GM08714 (cell line): ENCODE measurements around the gene LGALS12.
"Not testable (repeated sequence)": the region's sequence is repeated elsewhere in the genome, so short reads cannot be mapped to it uniquely, and the experiment has no call there.

Experiments used
- H3K4me3 ChIP-seq: fragments of 200-500 bp; sonication (Bioruptor generic); 2 replicates; pipeline ENCODE4 v1.5.1; 2014; ENCODE audit warnings: mild to moderate bottlenecking, low read length, inconsistent platforms
- ZNF274 ChIP-seq: IDR thresholded peaks from 2 replicates; pipeline ENCODE4 v1.6.1; 2012; ENCODE audit warnings: mild to moderate bottlenecking, low read depth, low read length

The LGALS12 gene

DNA sequence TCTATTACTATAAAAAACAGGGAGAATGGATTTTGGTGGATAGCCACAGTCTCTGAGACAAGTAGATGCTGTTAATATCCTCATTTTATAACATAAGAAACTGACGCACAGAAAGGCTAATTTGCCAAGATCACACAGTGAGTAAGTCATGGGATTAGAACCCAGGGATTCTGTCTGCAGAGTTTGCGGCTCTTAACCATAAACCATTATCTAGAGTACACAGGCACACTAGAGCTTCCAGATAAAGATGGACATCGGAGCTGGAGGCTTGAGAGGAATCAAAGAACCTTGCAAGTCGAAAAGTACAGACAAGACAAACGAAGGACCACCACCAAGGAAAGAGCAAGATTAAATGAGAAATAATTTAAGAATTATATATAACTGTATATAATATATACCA is 11.3 kb downstream of the LGALS12 start:
- H3K4me3 ChIP-seq = no peak overlapping the region
- TF ChIP-seq ZNF274 = no peak

DNA sequence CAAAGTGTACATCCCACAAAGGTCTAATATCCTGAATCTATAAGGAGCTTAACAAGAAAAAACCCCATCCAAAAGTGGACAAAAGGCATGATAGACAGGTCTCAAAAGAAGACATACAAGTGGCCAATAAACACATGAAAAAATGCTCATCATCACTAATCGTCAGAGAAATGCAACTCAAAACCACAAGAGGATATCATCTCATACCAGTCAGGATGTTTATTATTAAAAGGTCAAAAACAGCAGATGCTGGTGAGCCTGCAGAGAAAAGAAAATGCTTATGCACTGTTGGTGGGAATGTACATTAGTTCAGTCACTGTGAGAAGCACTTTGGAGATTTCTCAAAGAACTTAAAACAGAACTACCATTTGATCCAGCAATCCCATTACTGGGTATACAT is 12.7 kb downstream of the LGALS12 start:
- no peak for TF ChIP-seq ZNF274
- H3K4me3 ChIP-seq = no peak overlapping the region

DNA sequence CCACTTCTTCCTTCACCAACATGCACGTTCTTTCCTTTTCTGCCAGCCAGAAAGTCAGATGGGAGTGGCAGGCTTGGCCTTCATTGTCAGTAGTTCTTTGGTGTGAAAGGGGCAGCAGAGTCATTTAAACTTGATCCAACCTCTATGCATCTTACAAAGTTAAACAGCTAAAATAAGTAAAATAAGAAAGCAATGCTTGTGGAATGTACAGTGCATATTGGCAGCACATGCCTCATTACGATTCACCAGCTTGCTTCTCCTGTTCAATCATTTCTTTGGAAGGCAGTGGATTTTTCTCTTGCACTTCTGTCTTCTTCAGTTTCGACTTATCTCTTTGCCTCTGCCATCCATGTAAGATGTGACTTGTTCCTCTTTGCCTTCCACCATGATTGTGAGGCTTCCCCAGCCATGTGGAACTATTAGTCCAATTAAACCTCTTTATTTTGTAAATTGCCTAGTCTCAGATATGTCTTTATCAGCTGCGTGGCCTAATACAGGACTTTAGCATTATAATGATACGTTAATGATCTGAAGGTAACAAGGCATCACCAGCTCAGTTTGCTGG is 14.8 kb downstream of the LGALS12 start:
- no peak for TF ChIP-seq ZNF274
- no peak overlapping the region for H3K4me3 ChIP-seq

DNA sequence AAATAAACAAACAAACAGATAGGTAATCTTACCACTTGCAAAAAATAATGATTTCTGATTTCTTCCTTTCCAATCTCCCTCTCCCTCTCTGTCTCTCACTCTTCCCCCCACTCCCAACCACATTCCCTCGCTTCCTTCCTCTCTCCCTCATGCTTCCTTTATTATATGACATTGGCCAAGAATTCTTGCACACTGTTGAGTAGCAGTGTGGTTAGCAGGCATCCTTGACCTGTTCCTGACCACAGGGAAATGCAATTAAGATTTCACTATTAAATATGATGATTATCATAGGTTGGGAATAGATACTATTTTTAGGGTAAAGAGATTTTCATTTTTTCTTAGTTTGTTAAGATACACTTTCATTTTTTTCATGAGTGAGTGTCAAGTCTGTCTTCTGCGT is 16.0 kb downstream of the LGALS12 start:
- no peak overlapping the region for H3K4me3 ChIP-seq
- no peak for TF ChIP-seq ZNF274

DNA sequence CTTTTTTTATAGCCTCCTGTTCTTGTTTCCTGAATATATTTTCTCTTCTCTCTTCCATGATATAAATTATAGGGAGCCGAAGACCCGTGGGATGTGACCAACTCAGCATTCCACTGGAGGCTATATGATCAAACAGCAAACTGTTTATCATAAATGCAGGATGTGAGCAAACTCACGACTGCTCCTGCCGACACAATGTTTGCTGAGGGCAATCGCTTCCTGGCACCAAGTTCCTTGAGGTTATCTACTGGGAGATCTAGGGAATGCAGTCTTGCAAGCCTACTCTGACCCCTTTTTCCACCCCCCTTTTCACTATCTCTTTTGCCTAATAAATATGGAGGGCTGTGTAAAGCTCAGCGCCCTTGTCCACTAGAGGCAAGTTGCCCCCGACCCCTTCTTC is 17.3 kb downstream of the LGALS12 start:
- TF ChIP-seq ZNF274 = no peak

DNA sequence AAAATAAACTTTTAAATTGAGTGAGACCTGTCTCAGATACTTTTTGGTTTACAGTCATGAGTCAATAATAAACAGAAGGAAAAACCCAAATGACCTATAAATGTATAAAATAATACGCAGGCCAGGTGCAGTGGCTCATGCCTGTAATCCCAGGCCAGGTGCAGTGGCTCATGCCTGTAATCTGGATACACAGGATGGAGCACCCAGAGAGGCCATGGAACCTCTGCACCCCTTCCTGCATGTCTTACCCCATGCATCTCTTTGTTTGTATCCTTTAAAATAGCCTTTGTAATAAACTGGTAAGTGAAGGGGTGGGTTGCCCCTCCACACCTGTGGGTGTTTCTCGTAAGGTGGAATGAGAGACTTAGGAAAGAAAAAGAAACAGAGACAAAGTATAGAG is 21.8 kb downstream of the LGALS12 start:
- no peak for TF ChIP-seq ZNF274
- H3K4me3 ChIP-seq = no peak overlapping the region

More for the DNA sequence above, 17.3 kb downstream of the LGALS12 start:
- no peak overlapping the region for H3K4me3 ChIP-seq

DNA sequence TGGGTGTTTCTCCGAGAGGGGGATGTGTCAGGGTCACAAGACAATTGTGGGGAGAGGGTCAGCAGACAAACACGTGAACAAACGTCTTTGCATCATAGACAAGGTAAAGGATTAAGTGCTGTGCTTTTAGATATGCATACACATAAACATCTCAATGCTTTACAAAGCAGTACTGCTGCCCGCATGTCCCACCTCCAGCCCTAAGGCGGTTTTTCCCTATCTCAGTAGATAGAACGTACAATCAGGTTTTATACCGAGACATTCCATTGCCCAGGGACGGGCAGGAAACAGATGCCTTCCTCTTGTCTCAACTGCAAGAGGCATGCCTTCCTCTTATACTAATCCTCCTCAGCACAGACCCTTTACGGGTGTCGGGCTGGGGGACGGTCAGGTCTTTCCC is 22.3 kb downstream of the LGALS12 start:
- not testable (repeated sequence) for H3K4me3 ChIP-seq

DNA sequence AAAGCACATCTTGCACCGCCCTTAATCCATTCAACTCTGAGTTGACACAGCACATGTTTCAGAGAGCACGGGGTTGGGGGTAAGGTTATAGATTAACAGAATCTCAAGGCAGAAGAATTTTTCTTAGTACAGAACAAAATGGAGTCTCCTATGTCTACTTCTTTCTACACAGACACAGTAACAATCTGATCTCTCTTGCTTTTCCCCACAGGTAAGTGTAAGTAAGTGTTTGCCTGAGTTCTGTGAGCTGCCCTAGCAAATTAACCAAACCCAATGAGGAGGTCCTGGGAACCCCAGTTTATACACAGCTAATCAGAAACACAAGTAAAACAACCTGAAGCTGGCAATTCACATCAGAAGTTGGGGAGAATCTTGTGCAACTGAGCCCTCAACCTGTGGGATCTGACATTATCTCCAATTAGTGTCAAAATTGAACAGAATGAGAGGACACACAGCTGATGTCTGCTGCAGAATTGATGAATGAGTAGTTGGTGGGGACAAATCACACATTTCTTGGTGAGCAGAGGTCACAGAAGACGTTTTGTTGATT is 22.9 kb downstream of the LGALS12 start:
- H3K4me3 ChIP-seq = not testable (repeated sequence)

DNA sequence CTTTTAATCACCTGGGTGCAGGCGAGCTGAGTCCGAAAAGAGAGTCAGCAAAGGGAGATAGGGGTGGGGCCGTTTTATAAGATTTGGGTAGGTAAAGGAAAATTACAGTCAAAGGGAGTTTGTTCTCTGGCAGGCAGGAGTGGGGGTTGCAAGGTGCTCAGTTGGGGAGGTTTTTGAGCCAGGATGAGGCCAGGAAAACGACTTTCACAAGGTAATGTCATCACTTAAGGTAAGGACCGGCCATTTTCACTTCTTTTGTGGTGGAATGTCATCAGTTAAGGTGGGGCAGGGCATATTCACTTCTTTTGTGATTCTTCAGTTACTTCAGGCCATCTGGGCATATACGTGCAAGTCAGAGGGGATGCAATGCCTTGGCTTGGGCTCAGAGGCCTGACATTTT is 23.5 kb downstream of the LGALS12 start:
- H3K4me3 ChIP-seq = not testable (repeated sequence)

DNA sequence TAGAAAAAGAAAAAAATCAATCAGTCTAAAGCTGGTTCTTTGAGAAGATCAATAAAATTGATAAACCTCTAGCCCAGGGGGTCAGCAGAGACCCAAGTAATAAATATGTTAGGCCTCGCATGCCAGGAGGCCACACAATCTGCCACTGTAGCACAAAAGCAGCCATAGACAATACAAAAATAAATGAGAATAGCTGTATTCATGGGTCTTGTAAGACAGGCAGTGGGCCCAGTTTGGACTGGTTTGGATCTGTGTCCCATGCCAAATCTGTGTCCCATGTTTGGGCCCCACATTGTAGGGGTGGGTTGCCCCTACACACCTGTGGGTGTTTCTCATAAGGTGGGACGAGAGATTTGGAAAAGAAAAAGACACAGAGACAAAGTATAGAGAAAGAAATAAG is 24.1 kb downstream of the LGALS12 start:
- TF ChIP-seq ZNF274 = no peak
- H3K4me3 ChIP-seq = no peak overlapping the region

DNA sequence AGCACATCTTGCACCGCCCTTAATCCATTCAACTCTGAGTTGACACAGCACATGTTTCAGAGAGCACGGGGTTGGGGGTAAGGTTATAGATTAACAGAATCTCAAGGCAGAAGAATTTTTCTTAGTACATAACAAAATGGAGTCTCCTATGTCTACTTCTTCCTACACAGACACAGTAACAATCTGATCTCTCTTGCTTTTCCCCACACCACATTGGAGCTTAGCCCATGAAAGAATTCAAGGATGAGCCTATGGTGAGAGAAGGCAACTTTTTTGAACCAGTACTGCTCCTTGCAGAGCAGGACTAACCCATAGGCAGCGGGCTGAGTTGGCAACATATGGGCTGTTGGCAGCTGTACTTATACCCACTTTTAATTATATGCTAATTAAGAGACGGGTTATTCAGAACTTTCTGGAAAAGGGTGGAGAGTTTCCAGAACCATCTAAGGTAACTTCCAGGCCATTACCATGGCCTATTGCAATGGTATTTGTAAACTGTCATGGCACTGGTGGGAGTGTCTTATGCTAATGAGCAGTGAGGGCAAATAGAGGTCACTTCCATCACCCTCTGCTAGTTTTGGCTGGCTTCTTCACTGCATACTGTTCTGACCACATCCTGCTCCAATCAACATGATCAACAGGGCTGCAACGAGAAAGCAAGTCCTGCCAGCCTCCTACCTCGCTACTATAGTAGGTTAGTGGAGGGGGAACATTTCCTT is 25.3 kb downstream of the LGALS12 start:
- H3K4me3 ChIP-seq = not testable (repeated sequence)

DNA sequence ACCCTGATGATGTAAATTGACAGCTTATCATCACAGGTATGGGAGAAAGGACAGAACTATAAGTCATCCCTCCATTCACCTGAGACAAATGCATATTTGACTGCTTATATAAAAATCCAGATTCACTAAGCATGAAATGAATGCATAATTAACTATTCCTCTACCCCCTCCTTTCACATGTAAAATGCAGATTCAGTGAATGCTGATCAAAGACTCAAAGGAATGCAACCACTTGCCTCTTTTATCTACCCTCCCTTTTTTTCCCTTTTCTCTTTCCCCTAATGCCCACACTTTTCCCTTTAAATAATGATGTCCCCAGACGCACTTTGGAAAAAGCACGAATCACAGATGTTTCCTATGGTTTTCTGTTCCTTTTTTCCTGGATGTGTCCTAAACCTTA is 26.2 kb downstream of the LGALS12 start:
- no peak for TF ChIP-seq ZNF274
- H3K4me3 ChIP-seq = no peak overlapping the region

DNA sequence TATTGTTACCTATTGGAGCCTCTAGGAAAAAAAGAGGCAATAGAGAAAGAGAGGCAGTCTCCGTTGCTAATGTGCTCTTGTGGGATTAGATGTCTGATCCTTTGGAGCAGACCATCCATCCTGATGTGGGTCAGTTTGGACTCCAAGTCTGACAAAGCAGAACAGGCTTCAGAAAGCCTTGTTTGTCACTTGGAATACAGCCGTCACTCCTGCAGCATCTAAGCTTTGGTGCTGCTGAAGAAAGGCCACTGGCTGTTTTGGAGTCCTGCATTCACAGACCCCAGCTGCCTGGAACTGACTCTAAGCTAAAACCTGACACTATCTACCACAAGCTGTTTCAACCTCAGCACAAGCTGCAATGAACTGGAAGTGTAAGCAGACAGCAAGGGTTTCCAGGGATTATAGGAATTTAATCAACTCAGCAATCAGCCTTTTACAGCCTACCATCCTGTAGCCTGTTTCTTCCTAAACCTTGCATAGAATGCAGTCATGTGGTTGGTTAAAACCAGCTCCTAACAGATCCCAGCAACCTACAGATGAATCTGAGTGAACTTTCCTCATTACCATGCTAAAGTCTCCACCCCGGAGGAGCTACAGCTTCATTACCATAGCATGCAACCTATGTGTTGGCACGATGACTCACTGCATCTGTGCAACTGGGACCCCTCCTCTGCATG is 27.1 kb downstream of the LGALS12 start:
- no peak overlapping the region for H3K4me3 ChIP-seq
- TF ChIP-seq ZNF274 = no peak

DNA sequence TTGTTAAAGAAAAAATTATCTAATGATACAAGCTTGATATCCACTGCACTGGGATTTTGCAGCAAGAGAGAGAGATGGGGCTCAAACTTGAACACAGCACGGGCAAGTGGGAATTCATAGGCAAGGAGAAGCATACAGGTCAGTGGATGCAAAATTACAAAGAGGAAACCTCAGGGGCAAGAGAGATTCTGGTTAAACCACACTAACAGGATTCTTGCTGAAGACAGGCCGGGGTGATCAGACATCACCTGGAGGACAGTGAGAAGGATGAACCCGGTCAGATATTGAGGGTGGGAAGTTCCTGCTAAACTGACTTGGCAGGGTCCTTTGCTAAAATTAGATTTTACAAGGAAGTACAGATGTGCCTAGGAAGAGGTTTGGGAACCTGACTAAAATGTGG is 28.2 kb downstream of the LGALS12 start:
- no peak overlapping the region for H3K4me3 ChIP-seq
- TF ChIP-seq ZNF274 = no peak

DNA sequence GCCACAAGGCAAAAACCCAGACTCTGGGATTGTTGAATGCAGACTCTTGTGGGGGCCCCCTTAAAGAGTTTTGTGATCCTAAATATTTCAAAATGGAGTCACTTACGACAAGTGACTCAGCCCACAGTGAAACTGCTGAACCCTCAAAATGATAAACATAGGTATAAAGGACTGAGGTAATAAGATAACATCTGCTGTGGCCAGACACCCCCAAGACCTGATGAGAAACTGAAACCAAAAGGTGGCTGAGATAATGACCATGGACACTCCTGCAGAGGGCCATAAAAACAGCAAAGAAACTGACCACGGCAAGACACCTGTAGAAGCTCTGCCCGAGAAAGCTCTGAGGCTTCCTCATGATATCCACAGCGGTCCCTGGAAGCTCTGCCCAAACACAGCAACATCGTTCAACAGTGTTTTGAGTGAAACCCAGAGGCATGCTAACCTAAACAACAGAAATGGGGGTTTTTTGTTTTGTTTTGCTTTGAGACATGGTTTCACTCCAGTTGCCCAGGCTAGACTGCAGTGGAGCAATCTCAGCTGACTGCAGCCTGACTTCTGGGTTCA is 29.1 kb downstream of the LGALS12 start:
- TF ChIP-seq ZNF274 = no peak
- H3K4me3 ChIP-seq = no peak overlapping the region
